ENCODE data around the gene HELZ. TPM values are rescaled to one million over a fixed set of nuclear protein-coding genes. Genes with fewer than 3 reads are reported as not detected.

HELZ gene
- total and polyA plus RNA-seq, 2 of the 8 experiments (the other 6 are each of a cell fraction or from before 2014, with no cell fraction given): 10.0 to 48.7 TPM

- H2AFZ ChIP-seq (ENCODE audit: low read length): no peak overlapping the region
- CTCF ChIA-PET (ENCODE audit: partially characterized antibody): no interaction called here
- 84% methylated on average over 3 of the region's 3 CpGs; no CpG with 5 or more reads in 1 of the 2 experiments for WGBS, 2 experiments (ENCODE audit: extremely low coverage in 1 of 2, insufficient coverage in 1 of 2, insufficient read length in 1 of 2, insufficient replicate concordance in 2 of 2, low coverage in 1 of 2, low lambda C conversion rate in 2 of 2, missing lambda C conversion rate in 1 of 2)
- no peak for TF ChIP-seq CBX8 (IDR thresholded peaks at IDR 0.05; ENCODE audit: borderline replicate concordance, low read depth, low read length)
- TF ChIP-seq ZNF274 (IDR thresholded peaks at IDR 0.05; ENCODE audit: borderline replicate concordance, extremely low read depth, low read length): no peak
- TF ChIP-seq PHF8 (conservative IDR thresholded peaks at IDR 0.05; ENCODE audit: low read depth, low read length): no peak
- TF ChIP-seq CTCF (IDR thresholded peaks at IDR 0.05; ENCODE audit: control extremely low read depth in 1 of 3, insufficient read depth in 1 of 3, low read depth in 1 of 3, low read length in 3 of 3): no peak
- no peak for TF ChIP-seq USF2 (IDR thresholded peaks at IDR 0.05; ENCODE audit: low read length)
- no peak for TF ChIP-seq RXRA (IDR thresholded peaks at IDR 0.05; ENCODE audit: insufficient read depth, low read depth, low read length)
- TF ChIP-seq KDM1A (IDR thresholded peaks at IDR 0.05; ENCODE audit: borderline replicate concordance, low read length): no peak
- TF ChIP-seq CBX5 (IDR thresholded peaks at IDR 0.05; ENCODE audit: low read depth, low read length): no peak
Observed at GRCh38 chr17:67129283-67129682, 115.7 kb downstream of the HELZ start.

More at GRCh38 chr17:67129283-67129682, 115.7 kb downstream of the HELZ start:
- Histone ChIP-seq H3K14ac (ENCODE audit: insufficient read length) (no peak overlapping the region), H3K9me3 (ENCODE audit: insufficient read depth in 2 of 2, low read depth in 1 of 2, low read length in 1 of 2) (no peaks in the 10 kb centered on the region), H3K79me1 (ENCODE audit: low read depth, low read length) (no peaks in the 10 kb centered on the region), H2AK5ac (ENCODE audit: low read depth, low read length) (no peak overlapping the region), H3K23me2 (ENCODE audit: low read depth, low read length) (no peaks in the 10 kb centered on the region), H2BK120ac (replicated peaks; ENCODE audit: low read depth, low read length) (no peak overlapping the region), H2BK5ac (ENCODE audit: low read depth, low read length) (no peak overlapping the region), H2BK20ac (ENCODE audit: low read length) (no peak overlapping the region), H3K4me2 (ENCODE audit: insufficient read depth in 1 of 2, low read depth in 2 of 2, low read length in 2 of 2) (no peak overlapping the region), H2BK12ac (ENCODE audit: low read depth, low read length) (no peak overlapping the region), H3K23ac (ENCODE audit: insufficient read length) (no peak overlapping the region), H2BK15ac (ENCODE audit: low read length) (no peak overlapping the region), H3K27ac (ENCODE audit: low read depth, low read length) (no peak overlapping the region), H4K20me1 (replicated peaks in 1 of 2; ENCODE audit: control insufficient read depth in 1 of 2, insufficient read depth in 2 of 2, low read length in 2 of 2) (peaks cover 0 to 1% of the 10 kb centered on the region in 2 experiments), H3K4me1 (replicated peaks in 1 of 4; ENCODE audit: control insufficient read depth in 3 of 4, insufficient read depth in 4 of 4, low read length in 3 of 4) (no peaks in the 10 kb centered on the region), H3K4me3 (ENCODE audit: extremely low read depth in 1 of 4, insufficient read depth in 2 of 4, low read depth in 3 of 4, low read length in 4 of 4) (no peak overlapping the region), H3K4ac (replicated peaks; ENCODE audit: insufficient read length, low read depth, low read length) (no peak overlapping the region), H3K36me3 (ENCODE audit: control insufficient read depth in 2 of 4, insufficient read depth in 4 of 4, low read length in 3 of 4) (peaks cover 0 to 7% (median 2%) of the 10 kb centered on the region in 4 experiments; a peak in 2 of 8 replicates), H3K56ac (replicated peaks; ENCODE audit: insufficient read length, low read depth, low read length) (no peak overlapping the region), H3K27me3 (replicated peaks in 1 of 4; ENCODE audit: control insufficient read depth in 3 of 4, extremely low read depth in 1 of 4, insufficient read depth in 3 of 4, low read length in 3 of 4) (no peaks in the 10 kb centered on the region), H3K9ac (replicated peaks in 1 of 4; ENCODE audit: extremely low read depth in 1 of 4, low read depth in 3 of 4, low read length in 3 of 4) (no peak overlapping the region), H3K79me2 (ENCODE audit: control insufficient read depth in 1 of 2, insufficient read depth in 2 of 2, low read length in 2 of 2) (no peaks in the 10 kb centered on the region), H4K91ac (replicated peaks; ENCODE audit: insufficient read length, low read length) (no peak overlapping the region), H4K8ac (ENCODE audit: extremely low read depth, insufficient read depth, low read length) (no peak overlapping the region), H3K18ac (ENCODE audit: extremely low read depth, low read length) (no peak overlapping the region), H4K5ac (ENCODE audit: insufficient read length, low read depth, low read length) (no peak overlapping the region)
- POLR2A ChIA-PET (ENCODE audit: partially characterized antibody): no interaction called here
- no peak for FAIRE-seq
- DNase-seq (ENCODE audit: low read depth in 1 of 2, low spot score in 2 of 2): no peak
